Measurements from ENCODE around the gene CWC25.
A peak's percentile ranks its signal among the peaks of the same experiment; 100 is the strongest.
"Not testable (repeated sequence)": the region's sequence is repeated elsewhere in the genome, so short reads cannot be mapped to it uniquely, and the experiment has no call there.

CWC25 gene

GRCh38 chr17:38794221-38794620, 30.9 kb downstream of the CWC25 start:
- ATAC-seq: no peak
- TF ChIP-seq TCF4 (CRISPR knock-in tag; IDR thresholded peaks at IDR 0.05; ENCODE audit: borderline replicate concordance): no peak
- no peak for TF ChIP-seq OSR1 (CRISPR knock-in tag; IDR thresholded peaks at IDR 0.05)
- no peak for TF ChIP-seq SNAI2 (CRISPR knock-in tag; IDR thresholded peaks at IDR 0.05)
- TF ChIP-seq ISL1 (CRISPR knock-in tag; IDR thresholded peaks at IDR 0.05): no peak
- TF ChIP-seq ZNF8 (CRISPR knock-in tag; IDR thresholded peaks at IDR 0.05): no peak
- TF ChIP-seq GLIS3 (CRISPR knock-in tag; IDR thresholded peaks at IDR 0.05): no peak
- no peak for TF ChIP-seq ZFP30 (CRISPR knock-in tag; IDR thresholded peaks at IDR 0.05)

DNA sequence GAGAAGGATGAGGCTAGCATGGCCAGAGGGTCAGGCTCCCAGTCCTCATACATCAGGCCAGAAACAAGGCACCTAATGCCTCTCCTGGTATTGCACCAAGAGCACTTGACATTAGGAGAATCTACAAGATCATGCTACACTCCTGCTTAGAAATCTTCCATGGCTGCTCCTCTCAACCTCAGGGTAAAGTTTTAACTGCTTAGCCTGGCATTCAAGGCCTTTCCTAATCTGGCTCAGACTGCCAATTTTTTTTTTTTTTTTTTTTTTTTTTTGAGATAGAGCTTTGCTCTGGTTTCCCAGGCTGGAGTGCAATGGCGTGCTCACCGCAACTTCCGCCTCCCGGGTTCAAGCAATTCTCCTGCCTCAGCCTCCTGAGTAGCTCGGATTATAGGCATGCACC, 34.0 kb downstream of the CWC25 start:
- ATAC-seq: no peak
- TF ChIP-seq SNAI2 (CRISPR knock-in tag; IDR thresholded peaks at IDR 0.05) (no peak), TCF4 (CRISPR knock-in tag; IDR thresholded peaks at IDR 0.05; ENCODE audit: borderline replicate concordance) (no peak), CREB5 (CRISPR knock-in tag; IDR thresholded peaks at IDR 0.05; ENCODE audit: low read depth) (no peak), ZNF70 (CRISPR knock-in tag; IDR thresholded peaks at IDR 0.05) (no peak), ZNF8 (CRISPR knock-in tag; IDR thresholded peaks at IDR 0.05) (no peak), TOX (CRISPR knock-in tag; IDR thresholded peaks at IDR 0.05; ENCODE audit: borderline replicate concordance) (no peak)
- TF ChIP-seq, protein P1, sequence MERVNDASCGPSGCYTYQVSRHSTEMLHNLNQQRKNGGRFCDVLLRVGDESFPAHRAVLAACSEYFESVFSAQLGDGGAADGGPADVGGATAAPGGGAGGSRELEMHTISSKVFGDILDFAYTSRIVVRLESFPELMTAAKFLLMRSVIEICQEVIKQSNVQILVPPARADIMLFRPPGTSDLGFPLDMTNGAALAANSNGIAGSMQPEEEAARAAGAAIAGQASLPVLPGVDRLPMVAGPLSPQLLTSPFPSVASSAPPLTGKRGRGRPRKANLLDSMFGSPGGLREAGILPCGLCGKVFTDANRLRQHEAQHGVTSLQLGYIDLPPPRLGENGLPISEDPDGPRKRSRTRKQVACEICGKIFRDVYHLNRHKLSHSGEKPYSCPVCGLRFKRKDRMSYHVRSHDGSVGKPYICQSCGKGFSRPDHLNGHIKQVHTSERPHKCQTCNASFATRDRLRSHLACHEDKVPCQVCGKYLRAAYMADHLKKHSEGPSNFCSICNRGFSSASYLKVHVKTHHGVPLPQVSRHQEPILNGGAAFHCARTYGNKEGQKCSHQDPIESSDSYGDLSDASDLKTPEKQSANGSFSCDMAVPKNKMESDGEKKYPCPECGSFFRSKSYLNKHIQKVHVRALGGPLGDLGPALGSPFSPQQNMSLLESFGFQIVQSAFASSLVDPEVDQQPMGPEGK (CRISPR knock-in tag; IDR thresholded peaks at IDR 0.05; ENCODE audit: borderline replicate concordance): no peak

GRCh38 chr17:38790148-38790707, 34.9 kb downstream of the CWC25 start:
- ATAC-seq: peak; percentile 47

DNA sequence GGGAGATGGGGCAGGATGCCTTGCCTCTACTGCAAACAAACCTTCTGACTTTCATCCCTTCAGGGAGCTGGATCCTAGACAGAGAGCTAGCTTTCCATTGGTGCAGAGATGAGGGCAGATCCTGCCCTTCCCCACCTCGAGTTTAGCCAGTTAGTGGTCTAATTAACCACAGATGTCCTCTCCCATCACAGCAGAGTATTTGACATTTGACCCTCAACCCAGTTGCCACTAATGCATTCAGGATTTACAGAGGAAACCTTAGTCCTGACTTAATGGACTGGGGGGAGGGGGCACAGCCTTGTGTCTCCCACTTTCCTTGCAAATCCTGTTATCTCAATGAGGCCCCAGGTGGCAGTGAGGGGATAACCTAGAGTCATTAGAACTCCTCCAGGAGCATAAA, 35.9 kb downstream of the CWC25 start:
- peak; percentile 79 for ATAC-seq
- TF ChIP-seq TCF4 (CRISPR knock-in tag; IDR thresholded peaks at IDR 0.05; ENCODE audit: borderline replicate concordance): 0 out of 2 replicates have a peak, but pooled peaks have one; percentile 28
- no peak for TF ChIP-seq SNAI2 (CRISPR knock-in tag; IDR thresholded peaks at IDR 0.05)
- TF ChIP-seq ZFP30 (CRISPR knock-in tag; IDR thresholded peaks at IDR 0.05): no peak

- ATAC-seq: not testable (repeated sequence)
Measured at GRCh38 chr17:38787999-38788398, 37.1 kb downstream of the CWC25 start.

DNA sequence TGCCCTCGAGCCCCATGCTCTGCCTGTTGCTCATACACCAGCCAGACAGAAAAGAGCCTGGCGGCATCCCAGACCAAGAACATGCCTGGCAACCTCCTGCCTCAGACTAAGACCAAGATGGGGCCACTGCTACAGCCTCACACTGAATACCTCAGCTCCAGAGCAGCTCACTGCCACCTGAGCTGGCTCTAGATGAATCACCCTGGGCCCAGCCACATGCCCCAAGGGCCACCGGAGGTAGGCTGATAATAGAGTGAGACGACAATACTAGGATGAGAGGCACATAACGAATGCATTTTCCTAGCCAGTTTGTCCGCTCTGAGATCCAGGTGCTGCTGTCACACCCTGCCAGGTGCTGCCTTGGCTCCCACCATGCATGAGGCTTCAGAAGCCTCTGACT, 38.7 kb downstream of the CWC25 start:
- no peak for ATAC-seq
- TF ChIP-seq GLIS3 (CRISPR knock-in tag; IDR thresholded peaks at IDR 0.05) (no peak), SNAI2 (CRISPR knock-in tag; IDR thresholded peaks at IDR 0.05) (no peak), TCF4 (CRISPR knock-in tag; IDR thresholded peaks at IDR 0.05; ENCODE audit: borderline replicate concordance) (no peak), TSHZ2 (CRISPR knock-in tag; IDR thresholded peaks at IDR 0.05) (no peak), ZNF8 (CRISPR knock-in tag; IDR thresholded peaks at IDR 0.05) (no peak), ZFP30 (CRISPR knock-in tag; IDR thresholded peaks at IDR 0.05) (no peak), ZFP3 (CRISPR knock-in tag; IDR thresholded peaks at IDR 0.05) (no peak), RARB (CRISPR knock-in tag; IDR thresholded peaks at IDR 0.05) (no peak), ARNTL (CRISPR knock-in tag; IDR thresholded peaks at IDR 0.05; ENCODE audit: borderline replicate concordance, low read depth) (no peak), ESRRG (CRISPR knock-in tag; IDR thresholded peaks at IDR 0.05) (no peak)
- TF ChIP-seq, protein P2, sequence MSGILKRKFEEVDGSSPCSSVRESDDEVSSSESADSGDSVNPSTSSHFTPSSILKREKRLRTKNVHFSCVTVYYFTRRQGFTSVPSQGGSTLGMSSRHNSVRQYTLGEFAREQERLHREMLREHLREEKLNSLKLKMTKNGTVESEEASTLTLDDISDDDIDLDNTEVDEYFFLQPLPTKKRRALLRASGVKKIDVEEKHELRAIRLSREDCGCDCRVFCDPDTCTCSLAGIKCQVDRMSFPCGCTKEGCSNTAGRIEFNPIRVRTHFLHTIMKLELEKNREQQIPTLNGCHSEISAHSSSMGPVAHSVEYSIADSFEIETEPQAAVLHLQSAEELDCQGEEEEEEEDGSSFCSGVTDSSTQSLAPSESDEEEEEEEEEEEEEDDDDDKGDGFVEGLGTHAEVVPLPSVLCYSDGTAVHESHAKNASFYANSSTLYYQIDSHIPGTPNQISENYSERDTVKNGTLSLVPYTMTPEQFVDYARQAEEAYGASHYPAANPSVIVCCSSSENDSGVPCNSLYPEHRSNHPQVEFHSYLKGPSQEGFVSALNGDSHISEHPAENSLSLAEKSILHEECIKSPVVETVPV (CRISPR knock-in tag; IDR thresholded peaks at IDR 0.05): no peak
- TF ChIP-seq, protein P3, sequence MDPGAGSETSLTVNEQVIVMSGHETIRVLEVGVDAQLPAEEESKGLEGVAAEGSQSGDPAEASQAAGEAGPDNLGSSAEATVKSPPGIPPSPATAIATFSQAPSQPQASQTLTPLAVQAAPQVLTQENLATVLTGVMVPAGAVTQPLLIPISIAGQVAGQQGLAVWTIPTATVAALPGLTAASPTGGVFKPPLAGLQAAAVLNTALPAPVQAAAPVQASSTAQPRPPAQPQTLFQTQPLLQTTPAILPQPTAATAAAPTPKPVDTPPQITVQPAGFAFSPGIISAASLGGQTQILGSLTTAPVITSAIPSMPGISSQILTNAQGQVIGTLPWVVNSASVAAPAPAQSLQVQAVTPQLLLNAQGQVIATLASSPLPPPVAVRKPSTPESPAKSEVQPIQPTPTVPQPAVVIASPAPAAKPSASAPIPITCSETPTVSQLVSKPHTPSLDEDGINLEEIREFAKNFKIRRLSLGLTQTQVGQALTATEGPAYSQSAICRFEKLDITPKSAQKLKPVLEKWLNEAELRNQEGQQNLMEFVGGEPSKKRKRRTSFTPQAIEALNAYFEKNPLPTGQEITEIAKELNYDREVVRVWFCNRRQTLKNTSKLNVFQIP (CRISPR knock-in tag; IDR thresholded peaks at IDR 0.05; ENCODE audit: borderline replicate concordance, low read depth): no peak

Measured in SK-N-SH treated with all-trans-retinoic acid at 6 μM for 48 hours (cell line).